GM10266 (cell line): ENCODE measurements around the gene DOCK2.
"Not testable (repeated sequence)": the region's sequence is repeated elsewhere in the genome, so short reads cannot be mapped to it uniquely, and the experiment has no call there.

Experiments used
- DNase-seq: peaks from one replicate; pipeline ENCODE4 v3.0.0; 2012; ENCODE audit errors: extremely low spot score
- TF ChIP-seq, protein P1 (sequence below): IDR thresholded peaks from 2 replicates; pipeline ENCODE4 v1.5.1; 2012; ENCODE audit warnings: mild to moderate bottlenecking, low read depth; ENCODE audit not compliant: control insufficient read depth, insufficient read depth; ENCODE audit errors: missing control alignments

The DOCK2 gene

GRCh38 chr5:170078931-170079330 is 441.9 kb downstream of the DOCK2 start:
- TF ChIP-seq, protein P1, sequence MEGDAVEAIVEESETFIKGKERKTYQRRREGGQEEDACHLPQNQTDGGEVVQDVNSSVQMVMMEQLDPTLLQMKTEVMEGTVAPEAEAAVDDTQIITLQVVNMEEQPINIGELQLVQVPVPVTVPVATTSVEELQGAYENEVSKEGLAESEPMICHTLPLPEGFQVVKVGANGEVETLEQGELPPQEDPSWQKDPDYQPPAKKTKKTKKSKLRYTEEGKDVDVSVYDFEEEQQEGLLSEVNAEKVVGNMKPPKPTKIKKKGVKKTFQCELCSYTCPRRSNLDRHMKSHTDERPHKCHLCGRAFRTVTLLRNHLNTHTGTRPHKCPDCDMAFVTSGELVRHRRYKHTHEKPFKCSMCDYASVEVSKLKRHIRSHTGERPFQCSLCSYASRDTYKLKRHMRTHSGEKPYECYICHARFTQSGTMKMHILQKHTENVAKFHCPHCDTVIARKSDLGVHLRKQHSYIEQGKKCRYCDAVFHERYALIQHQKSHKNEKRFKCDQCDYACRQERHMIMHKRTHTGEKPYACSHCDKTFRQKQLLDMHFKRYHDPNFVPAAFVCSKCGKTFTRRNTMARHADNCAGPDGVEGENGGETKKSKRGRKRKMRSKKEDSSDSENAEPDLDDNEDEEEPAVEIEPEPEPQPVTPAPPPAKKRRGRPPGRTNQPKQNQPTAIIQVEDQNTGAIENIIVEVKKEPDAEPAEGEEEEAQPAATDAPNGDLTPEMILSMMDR, result no peak
- DNase-seq, result no peak

- TF ChIP-seq, protein P1, result no peak
- no peak for DNase-seq
Observed at GRCh38 chr5:170080217-170080616, 443.1 kb downstream of the DOCK2 start.

GRCh38 chr5:170080786-170081445 is 443.8 kb downstream of the DOCK2 start:
- TF ChIP-seq, protein P1, result no peak
- no peak for DNase-seq

GRCh38 chr5:170081616-170082015 is 444.5 kb downstream of the DOCK2 start:
- no peak for DNase-seq
- TF ChIP-seq, protein P1, result no peak

DNA sequence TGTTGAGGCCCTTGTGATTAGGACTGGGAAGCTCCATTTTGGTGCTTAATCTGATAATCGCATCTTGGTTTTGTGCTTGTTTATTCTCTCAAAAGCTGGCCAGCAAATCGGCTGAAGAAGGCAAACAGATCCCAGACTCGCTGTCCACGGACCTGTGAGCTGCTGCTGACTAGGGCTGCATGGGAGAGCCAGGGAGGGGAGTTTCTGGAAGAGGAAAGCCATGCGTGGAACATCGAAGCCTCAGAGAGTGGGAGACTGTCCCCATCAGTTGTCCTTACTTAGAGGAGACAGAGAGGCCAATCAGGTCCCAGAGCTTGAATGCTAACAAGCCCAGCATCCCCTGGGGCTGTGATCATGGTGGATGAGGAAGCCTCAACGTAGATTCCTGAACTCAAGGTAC is 445.6 kb downstream of the DOCK2 start:
- TF ChIP-seq, protein P1, result no peak
- DNase-seq, result no peak

- TF ChIP-seq, protein P1, result no peak
- no peak for DNase-seq
Observed at GRCh38 chr5:170087168-170087817, 450.2 kb downstream of the DOCK2 start.

- TF ChIP-seq, protein P1, result no peak
- no peak for DNase-seq
Observed at GRCh38 chr5:170092455-170093101, 455.5 kb downstream of the DOCK2 start.

DNA sequence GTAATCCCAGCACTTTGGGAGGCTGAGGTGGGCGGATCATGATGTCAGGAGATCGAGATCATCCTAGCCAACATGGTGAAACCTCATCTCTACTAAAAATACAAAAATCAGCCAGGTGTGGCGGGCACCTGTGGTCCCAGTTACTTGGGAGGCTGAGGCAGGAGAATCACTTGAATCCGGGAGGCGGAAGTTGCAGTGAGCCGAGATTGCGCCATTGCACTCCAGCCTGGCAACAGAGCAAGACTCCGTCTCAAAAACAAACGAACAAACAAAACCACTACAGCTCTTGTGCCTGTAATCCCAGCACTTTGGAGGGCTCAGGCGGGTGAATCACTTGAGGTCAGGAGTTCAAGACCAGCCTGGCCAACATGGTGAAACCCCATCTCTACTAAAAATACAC is 457.3 kb downstream of the DOCK2 start:
- DNase-seq, result not testable (repeated sequence)
